Neural progenitor cell (in vitro differentiated cells): ENCODE results near the gene PRRT3. TPM values are rescaled to one million over a fixed set of nuclear protein-coding genes. Genes with fewer than 3 reads are reported as not detected.
A peak's percentile ranks its signal among the peaks of the same experiment; 100 is the strongest.

Experiments used
- DNase-seq: peaks from one replicate; pipeline ENCODE4 v3.0.0-alpha.2; 2016; ENCODE audit warnings: low spot score
- H2AFZ ChIP-seq: fragments of 200-600 bp; sonication (generic); replicated peaks from 2 replicates; pipeline ENCODE4 v1.6.1; 2016; ENCODE audit warnings: antibody characterized with exemption
- H3F3A ChIP-seq: fragments of 200-600 bp; sonication (generic); 2 replicates; pipeline ENCODE4 v1.6.1; 2016; ENCODE audit warnings: antibody characterized with exemption, low read depth
- H3K27ac ChIP-seq: fragments of 200-600 bp; sonication (generic); 2 replicates; pipeline ENCODE4 v1.5.1; 2016; ENCODE audit warnings: mild to moderate bottlenecking
- H3K27me3 ChIP-seq: fragments of 200-600 bp; sonication (generic); 2 replicates; pipeline ENCODE4 v1.6.1; 2016; ENCODE audit warnings: mild to moderate bottlenecking, moderate library complexity
- H3K36me3 ChIP-seq: fragments of 200-600 bp; sonication (generic); 2 replicates; pipeline ENCODE4 v1.5.1; 2016
- H3K4me1 ChIP-seq: fragments of 200-600 bp; sonication (generic); 2 replicates; pipeline ENCODE4 v1.6.1; 2016; ENCODE audit warnings: mixed run types
- H3K4me2 ChIP-seq: fragments of 200-600 bp; sonication (generic); 2 replicates; pipeline ENCODE4 v1.6.1; 2016
- H3K4me3 ChIP-seq: fragments of 200-600 bp; sonication (generic); 2 replicates; pipeline ENCODE4 v1.5.1; 2016
- H3K79me2 ChIP-seq: fragments of 200-600 bp; sonication (generic); 2 replicates; pipeline ENCODE4 v1.6.1; 2016; ENCODE audit warnings: low read depth
- H3K9ac ChIP-seq: fragments of 200-600 bp; sonication (generic); 2 replicates; pipeline ENCODE4 v1.6.1; 2016
- H3K9me3 ChIP-seq: fragments of 200-600 bp; sonication (generic); 2 replicates; pipeline ENCODE4 v1.5.1; 2016; ENCODE audit warnings: low read depth
- H4K20me1 ChIP-seq: fragments of 200-600 bp; sonication (generic); 2 replicates; pipeline ENCODE4 v1.6.1; 2016; ENCODE audit warnings: low read depth
- H3K27ac Mint-ChIP-seq: 3 replicates; pipeline ENCODE4 v1.8.0; 2021; ENCODE audit warnings: mixed read lengths
- H3K27me3 Mint-ChIP-seq: 2 replicates; pipeline ENCODE4 v1.8.0; 2022; ENCODE audit warnings: low read depth, mild to moderate bottlenecking, inconsistent platforms, moderate library complexity, mixed read lengths; ENCODE audit not compliant: insufficient read depth
- H3K36me3 Mint-ChIP-seq: 3 replicates; pipeline ENCODE4 v1.8.0; 2021; ENCODE audit warnings: mixed read lengths
- H3K4me1 Mint-ChIP-seq: 3 replicates; pipeline ENCODE4 v1.8.0; 2021; ENCODE audit warnings: mixed read lengths
- H3K4me3 Mint-ChIP-seq: 3 replicates; pipeline ENCODE4 v1.8.0; 2021; ENCODE audit warnings: mild to moderate bottlenecking, moderate library complexity, mixed read lengths
- H3K9me3 Mint-ChIP-seq: 3 replicates; pipeline ENCODE4 v1.8.0; 2020; ENCODE audit warnings: mixed read lengths
- CTCF ChIP-seq: fragments of 200-600 bp; sonication (generic); IDR thresholded peaks from 2 replicates; pipeline ENCODE4 v1.5.1; 2017; ENCODE audit warnings: antibody characterized with exemption, mild to moderate bottlenecking
- EZH2 ChIP-seq: fragments of 200-600 bp; sonication (generic); IDR thresholded peaks from 2 replicates; pipeline ENCODE4 v1.6.1; 2017; ENCODE audit warnings: antibody characterized with exemption, mild to moderate bottlenecking, moderate library complexity
- EZH2phosphoT487 ChIP-seq: fragments of 200-600 bp; sonication (generic); IDR thresholded peaks from 2 replicates; pipeline ENCODE4 v1.6.1; 2017; ENCODE audit warnings: antibody characterized with exemption
- total RNA-seq: library from RNA; depleted of rRNA; stranded (reverse); fragments of >200 nt; gene quantifications from 2 replicates; pipeline ENCODE4 v1.2.3, GENCODE V29; 2015; ENCODE audit warnings: low replicate concordance

The PRRT3 gene
- total RNA-seq, 1 donor from 2014 or later: 2.6 TPM

GRCh38 chr3:9976721-9977709 is 24.8 kb upstream of the PRRT3 start:
- H3K36me3 ChIP-seq: peaks cover 10% of the 10 kb centered on the region

GRCh38 chr3:9970020-9970652 is 17.9 kb upstream of the PRRT3 start:
- no peaks in the 10 kb centered on the region for H3K79me2 ChIP-seq
- no peak overlapping the region for H3K4me2 ChIP-seq
- Mint-ChIP-seq H3K27me3 (no peaks in the 10 kb centered on the region), H3K36me3 (peaks cover 20% of the 10 kb centered on the region), H3K4me3 (no peak overlapping the region), H3K27ac (peak overlapping the region; percentile 18), H3K4me1 (no peaks in the 10 kb centered on the region), H3K9me3 (no peaks in the 10 kb centered on the region)
- no peaks in the 10 kb centered on the region for H4K20me1 ChIP-seq
- no peak overlapping the region for H3K27ac ChIP-seq
- no peak overlapping the region for H3K9ac ChIP-seq
- H3K4me1 ChIP-seq: no peaks in the 10 kb centered on the region
- no peaks in the 10 kb centered on the region for H3K27me3 ChIP-seq
- H3K9me3 ChIP-seq: no peaks in the 10 kb centered on the region
- H3K4me3 ChIP-seq: no peak overlapping the region
- TF ChIP-seq EZH2phosphoT487 (no peak), EZH2 (no peak), CTCF (no peak)
- DNase-seq: no peak
- peaks cover 10% of the 10 kb centered on the region for H3K36me3 ChIP-seq
- H3F3A ChIP-seq: no peaks in the 10 kb centered on the region
- H2AFZ ChIP-seq: no peak overlapping the region

More at GRCh38 chr3:9976721-9977709, 24.8 kb upstream of the PRRT3 start:
- no peaks in the 10 kb centered on the region for H3K9me3 ChIP-seq
- H2AFZ ChIP-seq: no peak overlapping the region
- H3K4me3 Mint-ChIP-seq: no peak overlapping the region
- no peaks in the 10 kb centered on the region for H3K9me3 Mint-ChIP-seq
- H3F3A ChIP-seq: no peaks in the 10 kb centered on the region
- no peak overlapping the region for H3K4me3 ChIP-seq
- peaks cover 10% of the 10 kb centered on the region for H3K36me3 Mint-ChIP-seq
- no peak overlapping the region for H3K27ac Mint-ChIP-seq
- TF ChIP-seq CTCF (no peak), EZH2 (no peak), EZH2phosphoT487 (no peak)
- no peak overlapping the region for H3K27ac ChIP-seq
- no peak overlapping the region for H3K9ac ChIP-seq
- H3K4me1 ChIP-seq: no peaks in the 10 kb centered on the region
- DNase-seq: no peak
- H4K20me1 ChIP-seq: no peaks in the 10 kb centered on the region
- no peaks in the 10 kb centered on the region for H3K4me1 Mint-ChIP-seq
- H3K27me3 Mint-ChIP-seq: no peaks in the 10 kb centered on the region
- H3K27me3 ChIP-seq: no peaks in the 10 kb centered on the region
- no peaks in the 10 kb centered on the region for H3K79me2 ChIP-seq
- no peak overlapping the region for H3K4me2 ChIP-seq

GRCh38 chr3:9969632-9970019 is 17.4 kb upstream of the PRRT3 start:
- no peak overlapping the region for H3K27ac Mint-ChIP-seq
- H3K4me3 ChIP-seq: no peak overlapping the region
- no peaks in the 10 kb centered on the region for H3K27me3 ChIP-seq
- no peaks in the 10 kb centered on the region for H3K27me3 Mint-ChIP-seq
- no peaks in the 10 kb centered on the region for H3K79me2 ChIP-seq
- H3K36me3 Mint-ChIP-seq: peaks cover 20% of the 10 kb centered on the region
- no peaks in the 10 kb centered on the region for H4K20me1 ChIP-seq
- no peak overlapping the region for H3K4me2 ChIP-seq
- H3K36me3 ChIP-seq: peaks cover 10% of the 10 kb centered on the region
- no peaks in the 10 kb centered on the region for H3K9me3 ChIP-seq
- no peaks in the 10 kb centered on the region for H3K4me1 ChIP-seq
- H3K4me3 Mint-ChIP-seq: no peak overlapping the region
- DNase-seq: no peak
- H3K9ac ChIP-seq: no peak overlapping the region
- no peaks in the 10 kb centered on the region for H3F3A ChIP-seq
- H3K4me1 Mint-ChIP-seq: no peaks in the 10 kb centered on the region
- H3K27ac ChIP-seq: no peak overlapping the region
- no peak overlapping the region for H2AFZ ChIP-seq
- TF ChIP-seq EZH2phosphoT487 (no peak), EZH2 (no peak), CTCF (no peak)
- no peaks in the 10 kb centered on the region for H3K9me3 Mint-ChIP-seq
